ENCODE data around the gene NAALADL2. TPM values are rescaled to one million over a fixed set of nuclear protein-coding genes. Genes with fewer than 3 reads are reported as not detected.
"Not testable (repeated sequence)": the region's sequence is repeated elsewhere in the genome, so short reads cannot be mapped to it uniquely, and the experiment has no call there.

Gene NAALADL2
- total RNA-seq, 1 donor from 2014 or later = 9.9 TPM

DNA sequence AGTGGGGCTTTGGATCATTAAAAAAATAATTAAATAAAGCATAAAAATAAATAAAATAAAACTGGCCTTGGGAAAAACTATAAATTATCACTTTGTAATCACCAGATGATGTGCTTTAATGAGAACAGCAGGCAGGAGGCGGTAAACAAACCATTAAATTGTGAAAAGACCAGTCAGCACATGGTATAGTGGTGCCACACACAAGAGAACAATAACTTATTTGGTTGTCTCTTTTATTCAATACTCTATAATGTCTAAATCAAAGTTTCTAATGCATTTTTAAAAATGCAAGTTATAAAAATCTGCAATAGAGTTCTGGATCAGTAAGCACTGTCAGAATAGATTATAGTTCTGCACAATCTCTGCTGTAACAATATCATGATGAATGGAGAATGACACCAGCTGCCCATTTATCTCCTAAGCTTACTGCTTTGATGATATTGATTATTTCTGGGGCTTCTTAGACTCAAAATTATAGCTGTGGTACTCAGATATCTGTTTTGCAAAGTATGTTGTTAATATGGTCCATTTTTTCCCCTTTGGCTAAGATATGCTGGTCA, 259.3 kb downstream of the NAALADL2 start:
- Mint-ChIP-seq H3K4me1 (ENCODE audit: unreplicated experiment) (no peaks in the 10 kb centered on the region), H3K36me3 (no peaks in the 10 kb centered on the region), H3K4me3 (no peak overlapping the region), H3K27me3 (no peaks in the 10 kb centered on the region), H3K9me3 (peaks cover under 1% of the 10 kb centered on the region), H3K27ac (no peak overlapping the region)
- TF ChIP-seq, protein P1, sequence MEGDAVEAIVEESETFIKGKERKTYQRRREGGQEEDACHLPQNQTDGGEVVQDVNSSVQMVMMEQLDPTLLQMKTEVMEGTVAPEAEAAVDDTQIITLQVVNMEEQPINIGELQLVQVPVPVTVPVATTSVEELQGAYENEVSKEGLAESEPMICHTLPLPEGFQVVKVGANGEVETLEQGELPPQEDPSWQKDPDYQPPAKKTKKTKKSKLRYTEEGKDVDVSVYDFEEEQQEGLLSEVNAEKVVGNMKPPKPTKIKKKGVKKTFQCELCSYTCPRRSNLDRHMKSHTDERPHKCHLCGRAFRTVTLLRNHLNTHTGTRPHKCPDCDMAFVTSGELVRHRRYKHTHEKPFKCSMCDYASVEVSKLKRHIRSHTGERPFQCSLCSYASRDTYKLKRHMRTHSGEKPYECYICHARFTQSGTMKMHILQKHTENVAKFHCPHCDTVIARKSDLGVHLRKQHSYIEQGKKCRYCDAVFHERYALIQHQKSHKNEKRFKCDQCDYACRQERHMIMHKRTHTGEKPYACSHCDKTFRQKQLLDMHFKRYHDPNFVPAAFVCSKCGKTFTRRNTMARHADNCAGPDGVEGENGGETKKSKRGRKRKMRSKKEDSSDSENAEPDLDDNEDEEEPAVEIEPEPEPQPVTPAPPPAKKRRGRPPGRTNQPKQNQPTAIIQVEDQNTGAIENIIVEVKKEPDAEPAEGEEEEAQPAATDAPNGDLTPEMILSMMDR (conservative IDR thresholded peaks at IDR 0.05) = no peak
- no peak for DNase-seq (ENCODE audit: extremely low spot score, unreplicated experiment)

DNA sequence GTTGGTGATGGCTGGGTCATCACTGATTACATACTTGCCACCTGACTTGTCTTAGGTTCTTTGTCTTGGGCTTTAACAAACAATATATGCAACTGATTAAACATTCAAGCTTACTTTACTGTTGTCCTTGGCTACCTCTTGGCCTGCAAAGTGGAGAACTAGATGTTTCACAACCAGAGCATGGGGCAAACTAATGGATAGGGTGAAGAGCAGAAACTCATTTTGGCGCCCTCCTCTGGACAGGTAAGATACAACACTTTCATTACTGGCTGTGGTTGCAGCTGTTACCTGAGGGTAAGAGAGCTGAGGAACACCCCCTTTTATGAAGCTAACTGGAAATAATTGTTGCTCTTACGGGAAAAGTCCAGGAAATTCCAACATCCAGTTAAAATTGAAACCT, 262.1 kb downstream of the NAALADL2 start:
- DNase-seq (ENCODE audit: extremely low spot score, unreplicated experiment) = no peak
- Mint-ChIP-seq H3K27ac (no peak overlapping the region), H3K9me3 (peaks cover 10% of the 10 kb centered on the region), H3K36me3 (no peaks in the 10 kb centered on the region), H3K4me1 (ENCODE audit: unreplicated experiment) (no peaks in the 10 kb centered on the region), H3K4me3 (no peak overlapping the region), H3K27me3 (no peaks in the 10 kb centered on the region)
- TF ChIP-seq, protein P1 (conservative IDR thresholded peaks at IDR 0.05) = peak; percentile 55

DNA sequence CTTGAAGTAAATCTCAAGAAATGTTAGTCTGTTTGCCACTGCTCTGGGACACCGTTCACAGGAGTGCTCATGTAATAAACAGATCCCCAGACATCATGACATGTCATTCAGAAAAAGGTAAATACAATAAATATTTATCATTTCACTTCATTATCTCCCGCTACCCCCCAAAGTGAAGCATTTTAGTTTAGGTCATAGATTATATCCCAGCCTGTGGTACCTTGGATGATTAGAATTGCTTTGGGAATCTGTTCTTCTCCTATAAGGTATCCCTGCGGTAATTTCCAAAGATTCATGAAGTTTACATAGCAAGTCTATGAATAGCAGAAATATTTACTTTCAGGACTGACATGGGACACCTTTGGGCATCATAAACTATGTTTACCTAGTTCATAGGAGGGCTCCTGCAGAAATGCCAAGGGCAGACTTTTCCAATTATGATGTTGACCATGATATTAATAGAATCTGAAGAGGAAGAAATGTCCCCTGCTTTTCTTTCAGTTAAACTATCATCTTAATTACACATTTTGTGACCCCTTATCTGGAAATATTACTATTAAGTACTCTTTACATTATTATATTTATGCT, 268.0 kb downstream of the NAALADL2 start:
- Mint-ChIP-seq H3K4me3 (no peak overlapping the region), H3K27ac (no peak overlapping the region), H3K36me3 (no peaks in the 10 kb centered on the region), H3K9me3 (peaks cover 10% of the 10 kb centered on the region), H3K27me3 (no peaks in the 10 kb centered on the region), H3K4me1 (ENCODE audit: unreplicated experiment) (no peaks in the 10 kb centered on the region)
- TF ChIP-seq, protein P1 (conservative IDR thresholded peaks at IDR 0.05) = no peak
- DNase-seq (ENCODE audit: extremely low spot score, unreplicated experiment) = no peak

DNA sequence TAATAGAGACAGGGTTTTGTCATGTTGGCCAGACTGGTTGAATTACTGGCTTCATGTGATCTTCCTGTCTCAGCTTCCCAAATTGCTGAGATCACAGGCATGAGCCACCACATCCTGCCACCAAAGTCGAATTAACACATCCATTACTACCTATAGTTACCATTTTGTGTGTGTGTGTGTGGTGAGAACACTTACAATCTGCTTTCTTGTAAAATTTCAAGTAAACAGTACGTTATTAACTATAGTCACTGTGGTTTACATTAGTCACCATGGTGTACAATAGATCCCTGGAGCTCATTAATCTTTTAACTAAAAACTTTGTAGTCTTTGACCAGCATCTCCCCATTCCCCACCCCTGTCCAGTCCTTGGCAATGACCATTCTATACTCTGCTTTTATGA, 270.0 kb downstream of the NAALADL2 start:
- peaks cover 4% of the 10 kb centered on the region for H3K36me3 Mint-ChIP-seq
- H3K4me3 Mint-ChIP-seq = no peak overlapping the region
- H3K4me1 Mint-ChIP-seq (ENCODE audit: unreplicated experiment) = no peaks in the 10 kb centered on the region
- peaks cover 6% of the 10 kb centered on the region for H3K9me3 Mint-ChIP-seq
- no peaks in the 10 kb centered on the region for H3K27me3 Mint-ChIP-seq
- H3K27ac Mint-ChIP-seq = no peak overlapping the region
- TF ChIP-seq, protein P1 (conservative IDR thresholded peaks at IDR 0.05) = no peak
- no peak for DNase-seq (ENCODE audit: extremely low spot score, unreplicated experiment)

DNA sequence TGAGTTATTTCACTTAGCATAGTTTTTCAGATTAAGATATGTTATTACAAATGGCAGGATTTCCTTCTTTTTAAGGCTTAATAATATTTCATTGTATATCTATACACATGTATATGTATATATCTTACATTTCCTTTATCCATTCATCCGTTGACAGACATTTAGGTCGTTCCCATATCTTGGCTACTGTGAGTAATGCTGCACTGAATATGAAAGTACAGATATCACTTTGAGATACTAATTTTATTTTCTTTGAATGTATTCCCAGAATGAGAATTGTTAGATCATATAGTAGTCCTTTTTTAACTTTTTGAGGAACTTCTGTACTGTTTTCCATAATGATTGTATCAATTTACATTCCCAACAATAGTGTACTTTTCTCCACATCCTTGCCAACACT, 270.4 kb downstream of the NAALADL2 start:
- H3K4me1 Mint-ChIP-seq (ENCODE audit: unreplicated experiment) = no peaks in the 10 kb centered on the region
- H3K27ac Mint-ChIP-seq = no peak overlapping the region
- DNase-seq (ENCODE audit: extremely low spot score, unreplicated experiment) = no peak
- H3K4me3 Mint-ChIP-seq = no peak overlapping the region
- H3K9me3 Mint-ChIP-seq = peaks cover 4% of the 10 kb centered on the region
- peaks cover 5% of the 10 kb centered on the region for H3K36me3 Mint-ChIP-seq
- TF ChIP-seq, protein P1 (conservative IDR thresholded peaks at IDR 0.05) = no peak
- H3K27me3 Mint-ChIP-seq = no peaks in the 10 kb centered on the region

DNA sequence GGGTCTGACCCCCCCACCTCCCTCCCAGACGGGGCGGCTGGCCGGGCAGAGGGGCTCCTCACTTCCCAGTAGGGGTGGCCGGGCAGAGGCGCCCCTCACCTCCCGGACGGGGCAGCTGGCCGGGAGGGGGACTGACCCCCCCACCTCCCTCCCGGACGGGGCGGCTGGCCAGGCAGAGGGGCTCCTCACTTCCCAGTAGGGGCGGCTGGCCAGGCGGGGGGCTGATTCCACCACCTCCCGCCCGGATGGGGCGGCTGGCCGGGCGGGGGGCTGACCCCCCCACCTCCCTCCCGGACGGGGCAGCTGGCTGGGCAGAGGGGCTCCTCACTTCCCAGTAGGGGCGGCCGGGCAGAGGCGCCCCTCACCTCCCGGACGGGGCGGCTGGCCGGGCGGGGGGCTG, 272.7 kb downstream of the NAALADL2 start:
- not testable (repeated sequence) for H3K9me3 Mint-ChIP-seq; H3K4me3 Mint-ChIP-seq; H3K4me1 Mint-ChIP-seq (ENCODE audit: unreplicated experiment); H3K27ac Mint-ChIP-seq; DNase-seq (ENCODE audit: extremely low spot score, unreplicated experiment); H3K36me3 Mint-ChIP-seq; H3K27me3 Mint-ChIP-seq

DNA sequence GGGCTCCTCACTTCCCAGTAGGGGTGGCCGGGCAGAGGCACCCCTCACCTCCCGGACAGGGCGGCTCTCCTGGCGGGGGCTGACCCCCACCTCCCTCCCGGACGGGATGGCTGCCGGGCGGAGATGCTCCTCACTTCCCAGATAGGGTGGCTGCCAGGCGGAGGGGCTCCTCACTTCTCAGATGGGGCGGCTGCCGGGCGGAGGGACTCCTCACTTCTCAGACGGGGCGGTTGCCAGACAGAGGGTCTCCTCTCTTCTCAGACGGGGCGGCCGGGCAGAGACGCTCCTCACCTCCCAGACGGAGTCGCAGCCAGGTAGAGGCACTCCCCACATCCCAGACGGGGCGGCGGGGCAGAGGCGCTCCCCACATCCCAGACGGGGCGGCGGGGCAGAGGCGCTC, 273.6 kb downstream of the NAALADL2 start:
- H3K27me3 Mint-ChIP-seq; H3K9me3 Mint-ChIP-seq; H3K4me3 Mint-ChIP-seq; H3K27ac Mint-ChIP-seq; DNase-seq (ENCODE audit: extremely low spot score, unreplicated experiment); H3K36me3 Mint-ChIP-seq; H3K4me1 Mint-ChIP-seq (ENCODE audit: unreplicated experiment): not testable (repeated sequence)

All from type B pancreatic cell (in vitro differentiated cells).